ENCODE data around the gene CHGA. TPM values are rescaled to one million over a fixed set of nuclear protein-coding genes. Genes with fewer than 3 reads are reported as not detected.

The CHGA gene
- total RNA-seq, 1 experiment from 2014 or later, result not detected

DNA sequence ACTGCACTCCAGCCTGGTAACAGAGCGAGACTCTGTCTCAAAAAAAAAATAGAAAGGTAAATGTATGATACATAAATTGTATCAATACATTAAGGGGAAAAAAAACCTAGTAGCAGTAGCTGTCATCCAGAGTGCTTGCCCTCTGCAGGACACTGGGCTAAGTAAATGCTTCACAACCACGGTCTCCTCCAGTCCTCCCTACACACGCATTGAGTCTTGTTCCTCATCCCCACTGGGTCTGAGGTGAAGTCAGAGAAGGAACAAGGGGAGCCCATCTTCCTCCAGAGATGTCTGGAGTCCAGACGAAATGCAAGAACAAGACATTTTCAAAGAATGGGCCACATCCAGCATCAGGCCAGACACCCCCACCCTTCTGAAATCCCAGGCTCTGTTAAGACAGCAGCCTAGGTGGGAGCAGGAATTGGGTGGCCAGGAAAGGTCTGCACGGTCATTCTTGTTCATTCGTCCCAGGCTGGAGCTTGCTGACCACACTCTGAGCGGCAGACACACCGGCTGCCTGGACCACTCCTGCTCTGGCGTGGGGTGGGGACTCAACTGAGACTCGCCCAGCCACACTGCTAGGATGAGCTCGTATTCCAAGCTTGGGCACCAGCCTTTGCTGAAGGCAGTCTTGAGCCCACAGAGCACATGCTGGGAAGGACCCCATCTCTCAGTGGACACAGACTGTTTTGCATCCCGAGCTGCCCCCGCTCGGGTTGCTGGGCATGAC is 45.5 kb downstream of the CHGA start:
- H2AFZ ChIP-seq (ENCODE audit: low read depth, low read length, poor library complexity, severe bottlenecking), result no peak overlapping the region
- H3K9me3 ChIP-seq (ENCODE audit: control insufficient read depth in 1 of 2, insufficient read depth in 1 of 2, low read depth in 1 of 2, low read length in 2 of 2), result no peaks in the 10 kb centered on the region; a peak in 1 of 4 replicates
- no peak overlapping the region for H3K4me3 ChIP-seq (replicated peaks in 1 of 2; ENCODE audit: low read depth in 1 of 2, low read length in 2 of 2)
- no peaks in the 10 kb centered on the region for H3K36me3 ChIP-seq (ENCODE audit: control insufficient read depth in 1 of 2, insufficient read depth in 2 of 2, low read length in 2 of 2)
- ChIA-PET CTCF (no interaction called here), RAD21 (ENCODE audit: low non-redundant PET in 1 of 2, low total read pairs in 2 of 2, uncharacterized antibody in 2 of 2, unreplicated experiment in 2 of 2) (no interaction called here), POLR2A (no interaction called here)
- ATAC-seq, result no peak
- H3K79me2 ChIP-seq (ENCODE audit: insufficient read depth, low read length), result peaks cover 4% of the 10 kb centered on the region; the same call in 1 of the 2 replicates
- BruUV-seq (replicated peaks), result no TSS peak
- no peaks in the 10 kb centered on the region for H3K9me2 ChIP-seq (ENCODE audit: insufficient read depth)
- H3K27ac ChIP-seq (ENCODE audit: low read depth, low read length), result no peak overlapping the region
- no peak overlapping the region for H3K9ac ChIP-seq (ENCODE audit: low read length)
- H3K27me3 ChIP-seq (ENCODE audit: insufficient read depth, low read length), result no peaks in the 10 kb centered on the region
- TF ChIP-seq, protein P1, sequence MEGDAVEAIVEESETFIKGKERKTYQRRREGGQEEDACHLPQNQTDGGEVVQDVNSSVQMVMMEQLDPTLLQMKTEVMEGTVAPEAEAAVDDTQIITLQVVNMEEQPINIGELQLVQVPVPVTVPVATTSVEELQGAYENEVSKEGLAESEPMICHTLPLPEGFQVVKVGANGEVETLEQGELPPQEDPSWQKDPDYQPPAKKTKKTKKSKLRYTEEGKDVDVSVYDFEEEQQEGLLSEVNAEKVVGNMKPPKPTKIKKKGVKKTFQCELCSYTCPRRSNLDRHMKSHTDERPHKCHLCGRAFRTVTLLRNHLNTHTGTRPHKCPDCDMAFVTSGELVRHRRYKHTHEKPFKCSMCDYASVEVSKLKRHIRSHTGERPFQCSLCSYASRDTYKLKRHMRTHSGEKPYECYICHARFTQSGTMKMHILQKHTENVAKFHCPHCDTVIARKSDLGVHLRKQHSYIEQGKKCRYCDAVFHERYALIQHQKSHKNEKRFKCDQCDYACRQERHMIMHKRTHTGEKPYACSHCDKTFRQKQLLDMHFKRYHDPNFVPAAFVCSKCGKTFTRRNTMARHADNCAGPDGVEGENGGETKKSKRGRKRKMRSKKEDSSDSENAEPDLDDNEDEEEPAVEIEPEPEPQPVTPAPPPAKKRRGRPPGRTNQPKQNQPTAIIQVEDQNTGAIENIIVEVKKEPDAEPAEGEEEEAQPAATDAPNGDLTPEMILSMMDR (IDR thresholded peaks at IDR 0.05 in 2 of 3, conservative IDR thresholded peaks at IDR 0.05 in 1 of 3; ENCODE audit: borderline replicate concordance in 1 of 3, insufficient read depth in 1 of 3, low read depth in 2 of 3, low read length in 2 of 3), result no peak
- no peak for TF ChIP-seq POLR2AphosphoS5 (IDR thresholded peaks at IDR 0.05; ENCODE audit: low read depth, low read length)
- no peak for TF ChIP-seq TCF7L2 (IDR thresholded peaks at IDR 0.05; ENCODE audit: borderline replicate concordance, extremely low read depth, insufficient read depth, insufficient read length)
- no peak for TF ChIP-seq SP1 (IDR thresholded peaks at IDR 0.05; ENCODE audit: low read depth)
- no peak for TF ChIP-seq RAD21 (IDR thresholded peaks at IDR 0.05; ENCODE audit: low read depth)
- TF ChIP-seq EZH2phosphoT487 (IDR thresholded peaks at IDR 0.05; ENCODE audit: borderline replicate concordance), result no peak
- no peak for TF ChIP-seq SIN3A (IDR thresholded peaks at IDR 0.05; ENCODE audit: low read depth)
- no peak for TF ChIP-seq CEBPB (IDR thresholded peaks at IDR 0.05; ENCODE audit: low read depth)
- no peak for TF ChIP-seq FOSL1 (IDR thresholded peaks at IDR 0.05; ENCODE audit: low read depth)
- TF ChIP-seq, protein P2, sequence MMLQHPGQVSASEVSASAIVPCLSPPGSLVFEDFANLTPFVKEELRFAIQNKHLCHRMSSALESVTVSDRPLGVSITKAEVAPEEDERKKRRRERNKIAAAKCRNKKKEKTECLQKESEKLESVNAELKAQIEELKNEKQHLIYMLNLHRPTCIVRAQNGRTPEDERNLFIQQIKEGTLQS (IDR thresholded peaks at IDR 0.05), result no peak
- TF ChIP-seq EZH2 (IDR thresholded peaks at IDR 0.05), result no peak
- no peak for DNase-seq (ENCODE audit: low read depth, low spot score)
- peaks cover 0 to 14% of the 10 kb centered on the region in 2 experiments; a peak in 2 of 4 replicates for H3K4me1 ChIP-seq (ENCODE audit: control insufficient read depth in 1 of 2, insufficient read depth in 2 of 2, low read length in 2 of 2)
- H4K20me1 ChIP-seq (ENCODE audit: insufficient read depth), result no peaks in the 10 kb centered on the region
- intact Hi-C loops (cut with micrococcal nuclease), result no loop called here
- H3K4me2 ChIP-seq (ENCODE audit: low read length), result no peak overlapping the region

All from HCT116 (cell line).